Measurements from ENCODE around the gene MEX3D. TPM values are rescaled to one million over a fixed set of nuclear protein-coding genes. Genes with fewer than 3 reads are reported as not detected.

Gene MEX3D
- total RNA-seq, 2 donors from 2014 or later, result 18.8 to 21.8 TPM

DNA sequence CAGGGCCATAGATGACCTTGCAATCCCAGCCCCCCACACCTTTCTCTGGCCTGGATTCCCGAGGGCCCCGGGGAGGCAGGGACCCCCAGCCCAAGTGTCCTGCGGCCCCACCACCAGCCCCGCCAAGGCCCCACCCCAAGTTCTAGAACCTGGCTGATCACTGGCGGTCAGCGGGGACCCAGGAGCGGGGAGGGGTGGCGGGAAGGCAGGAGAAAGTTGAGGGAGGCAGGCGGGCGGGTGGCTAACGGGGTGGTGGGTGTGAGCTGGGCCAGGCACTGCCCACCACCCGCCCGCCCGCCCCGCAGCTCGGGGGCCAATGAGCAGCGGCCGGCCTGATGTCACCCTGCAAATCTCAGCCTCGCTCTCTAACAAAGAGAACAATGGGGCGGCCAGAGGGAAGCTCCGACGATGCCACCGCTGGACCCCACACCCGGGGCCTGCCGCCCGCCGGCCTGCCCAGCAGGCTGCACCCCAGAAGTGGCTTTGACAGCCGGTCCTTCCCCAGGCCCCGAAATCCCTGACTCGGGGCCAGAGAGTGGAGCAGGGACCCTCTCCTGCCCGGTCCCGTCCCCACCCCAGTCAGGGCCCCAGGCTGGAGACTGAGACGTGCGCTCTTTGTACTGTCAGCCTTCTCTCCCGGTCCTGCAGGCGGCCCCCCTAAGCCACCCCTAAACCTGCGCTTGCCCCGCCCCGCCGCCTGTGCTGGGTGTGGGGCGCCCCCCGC is 1.6 kb downstream of the MEX3D start:
- Histone ChIP-seq H3K4me1 (peaks cover 22% of the 10 kb centered on the region), H3K27me3 (no peaks in the 10 kb centered on the region), H3K36me3 (replicated peaks in 1 of 2; ENCODE audit: insufficient read depth in 1 of 2, low read depth in 2 of 2) (no peaks in the 10 kb centered on the region), H3K9me3 (no peaks in the 10 kb centered on the region), H3K27ac (peak overlapping the region; percentile 65 to 85 (median 76)), H3K4me3 (peak overlapping the region in 1 of 2 donors; percentile 52)
- peak; percentile 68 for ATAC-seq
- 18 to 75% methylated on average over 5 to 33 of the region's 42 CpGs for WGBS, 2 donors
- intact Hi-C loops (cut with DNase I), result no loop called here
- TF ChIP-seq, protein P1, sequence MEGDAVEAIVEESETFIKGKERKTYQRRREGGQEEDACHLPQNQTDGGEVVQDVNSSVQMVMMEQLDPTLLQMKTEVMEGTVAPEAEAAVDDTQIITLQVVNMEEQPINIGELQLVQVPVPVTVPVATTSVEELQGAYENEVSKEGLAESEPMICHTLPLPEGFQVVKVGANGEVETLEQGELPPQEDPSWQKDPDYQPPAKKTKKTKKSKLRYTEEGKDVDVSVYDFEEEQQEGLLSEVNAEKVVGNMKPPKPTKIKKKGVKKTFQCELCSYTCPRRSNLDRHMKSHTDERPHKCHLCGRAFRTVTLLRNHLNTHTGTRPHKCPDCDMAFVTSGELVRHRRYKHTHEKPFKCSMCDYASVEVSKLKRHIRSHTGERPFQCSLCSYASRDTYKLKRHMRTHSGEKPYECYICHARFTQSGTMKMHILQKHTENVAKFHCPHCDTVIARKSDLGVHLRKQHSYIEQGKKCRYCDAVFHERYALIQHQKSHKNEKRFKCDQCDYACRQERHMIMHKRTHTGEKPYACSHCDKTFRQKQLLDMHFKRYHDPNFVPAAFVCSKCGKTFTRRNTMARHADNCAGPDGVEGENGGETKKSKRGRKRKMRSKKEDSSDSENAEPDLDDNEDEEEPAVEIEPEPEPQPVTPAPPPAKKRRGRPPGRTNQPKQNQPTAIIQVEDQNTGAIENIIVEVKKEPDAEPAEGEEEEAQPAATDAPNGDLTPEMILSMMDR (IDR thresholded peaks at IDR 0.05), result no peak
- TF ChIP-seq POLR2A (IDR thresholded peaks at IDR 0.05), result peak; percentile 30 to 77 (median 72)
- DNase-seq, result peak; percentile 51 to 68 (median 64)

DNA sequence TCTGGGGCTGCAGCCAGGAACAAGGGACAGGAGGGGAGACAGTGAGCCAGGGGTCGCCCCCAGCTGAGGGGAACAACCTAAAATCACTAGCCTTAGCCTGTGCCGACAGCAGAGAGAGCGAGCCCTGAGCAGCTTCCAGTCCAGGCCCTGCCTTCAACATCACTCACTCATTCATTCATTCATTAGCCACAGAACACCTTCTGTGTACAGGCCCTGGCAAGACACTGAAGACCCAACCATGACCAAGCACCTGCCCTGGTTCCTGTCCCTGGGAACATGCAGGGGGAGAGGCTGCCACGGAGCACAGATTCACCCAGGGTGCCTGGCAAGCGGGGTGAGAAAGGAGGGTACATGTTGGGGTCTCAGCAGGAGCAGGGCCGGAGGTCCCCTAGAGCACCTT is 4.9 kb downstream of the MEX3D start:
- no peak for TF ChIP-seq POLR2A (IDR thresholded peaks at IDR 0.05)
- TF ChIP-seq, protein P1 (IDR thresholded peaks at IDR 0.05), result no peak
- Histone ChIP-seq H3K27ac (no peak overlapping the region), H3K27me3 (no peaks in the 10 kb centered on the region), H3K4me3 (no peak overlapping the region), H3K9me3 (no peaks in the 10 kb centered on the region), H3K36me3 (replicated peaks in 1 of 2; ENCODE audit: insufficient read depth in 1 of 2, low read depth in 2 of 2) (no peaks in the 10 kb centered on the region), H3K4me1 (peaks cover 16% of the 10 kb centered on the region)
- DNase-seq, result no peak
- intact Hi-C loops (cut with DNase I), result no loop called here
- 83 to 87% methylated on average over 6 of the region's 6 CpGs for WGBS, 2 donors
- no peak for ATAC-seq

- no peak overlapping the region for H3K4me3 ChIP-seq
- ATAC-seq, result no peak
- TF ChIP-seq, protein P1 (IDR thresholded peaks at IDR 0.05), result no peak
- no peak for TF ChIP-seq POLR2A (IDR thresholded peaks at IDR 0.05)
- intact Hi-C loops (cut with DNase I), result no loop called here
- peaks cover 8% of the 10 kb centered on the region for H3K4me1 ChIP-seq
- H3K36me3 ChIP-seq (replicated peaks in 1 of 2; ENCODE audit: insufficient read depth in 1 of 2, low read depth in 2 of 2), result no peaks in the 10 kb centered on the region
- WGBS, 2 donors, result 86 to 95% methylated on average over 4 to 17 of the region's 17 CpGs
- no peak for DNase-seq
- H3K27me3 ChIP-seq, result no peaks in the 10 kb centered on the region
- H3K9me3 ChIP-seq, result no peaks in the 10 kb centered on the region
- H3K27ac ChIP-seq, result no peak overlapping the region
Measured at GRCh38 chr19:1561236-1561842, 6.8 kb downstream of the MEX3D start.

DNA sequence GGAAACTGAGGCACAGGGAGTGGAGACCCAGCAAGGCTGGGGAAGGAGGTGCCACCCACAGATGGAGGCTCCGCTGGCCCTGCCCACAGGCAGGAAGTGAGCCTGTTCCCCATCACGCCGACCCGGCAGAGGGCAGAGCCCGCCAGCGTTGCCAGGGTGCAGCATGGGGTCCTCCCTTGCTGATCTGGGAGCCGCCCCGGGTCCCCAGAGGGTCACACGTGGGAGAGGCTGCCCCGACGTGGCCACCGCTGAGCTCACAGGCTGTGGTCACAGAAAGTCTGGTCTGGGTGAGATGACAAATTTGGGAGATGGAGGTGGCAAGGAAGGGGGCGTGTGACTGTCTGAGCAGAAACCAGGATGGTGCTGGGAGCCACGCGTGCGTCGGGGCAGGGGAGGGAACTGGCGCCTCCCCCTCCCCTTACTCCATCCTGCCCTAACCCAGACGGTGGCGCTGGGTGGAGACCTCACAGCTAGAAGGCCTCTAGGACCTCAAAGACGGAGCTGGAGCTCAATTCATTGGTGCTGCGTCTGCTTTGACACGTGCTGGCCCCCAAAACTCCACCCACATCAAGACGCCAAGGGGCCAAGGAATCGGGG is 7.7 kb downstream of the MEX3D start:
- 71 to 78% methylated on average over 17 to 22 of the region's 25 CpGs for WGBS, 2 donors
- H3K27me3 ChIP-seq, result no peaks in the 10 kb centered on the region
- TF ChIP-seq, protein P1 (IDR thresholded peaks at IDR 0.05), result no peak
- H3K9me3 ChIP-seq, result no peaks in the 10 kb centered on the region
- no peak overlapping the region for H3K27ac ChIP-seq
- no peaks in the 10 kb centered on the region for H3K4me1 ChIP-seq
- peak; percentile 15 for ATAC-seq
- H3K36me3 ChIP-seq (replicated peaks in 1 of 2; ENCODE audit: insufficient read depth in 1 of 2, low read depth in 2 of 2), result no peaks in the 10 kb centered on the region
- no peak overlapping the region for H3K4me3 ChIP-seq
- intact Hi-C loops (cut with DNase I), result no loop called here
- DNase-seq, result no peak

Data from body of pancreas (tissue), 4 donors.